OCI-LY3 (cell line): ENCODE data around the gene DUSP19.

ENCODE experiments used
- CTCF ChIP-seq: fragments of 200-600, 300-600 bp; sonication (generic); IDR thresholded peaks from 2 replicates; pipeline ENCODE4 v1.5.1; 2014; ENCODE audit warnings: antibody characterized with exemption, low read length, low read depth
- EZH2phosphoT487 ChIP-seq: fragments of 200-600 bp; shearing (Covaris generic); IDR thresholded peaks from 2 replicates; pipeline ENCODE4 v1.6.1; 2018; ENCODE audit warnings: antibody characterized with exemption, mixed run types, low read depth

- TF ChIP-seq EZH2phosphoT487 (no peak), CTCF (no peak)
Observed at GRCh38 chr2:183034806-183035205, 43.7 kb upstream of the DUSP19 start.
